ENCODE results near the gene SH2D3A. TPM values are rescaled to one million over a fixed set of nuclear protein-coding genes. Genes with fewer than 3 reads are reported as not detected.

The SH2D3A gene
- total RNA-seq, 4 donors from 2014 or later, result 41.4 to 127 (median 55.5) TPM

DNA sequence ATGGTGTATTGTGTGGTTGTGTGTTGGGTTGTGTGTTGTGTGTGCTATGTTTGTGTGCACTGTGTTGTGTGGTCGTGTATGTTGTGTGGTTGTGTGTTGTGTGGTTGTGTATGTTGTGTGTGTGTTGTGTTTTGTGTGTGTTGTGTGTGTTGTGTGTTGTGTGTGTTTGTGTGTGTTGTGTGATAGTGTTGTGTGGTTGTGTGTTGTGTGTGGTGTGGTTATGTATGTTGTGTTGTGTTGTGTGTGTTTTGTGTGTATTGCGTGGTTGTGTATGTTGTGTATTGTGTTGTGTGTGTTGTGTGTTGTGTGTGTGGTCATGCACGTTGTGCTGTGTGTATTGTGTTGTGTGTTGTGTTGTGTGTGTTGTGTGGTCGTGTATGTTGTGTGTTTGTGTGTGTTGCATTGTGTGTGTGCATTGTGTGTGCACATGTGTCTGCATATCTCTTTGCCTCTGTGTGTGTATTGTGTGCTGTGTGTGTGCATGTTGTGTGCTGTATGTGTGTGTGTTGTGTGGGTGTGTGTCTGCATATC is 49.7 kb downstream of the SH2D3A start:
- Histone ChIP-seq H3K9me3 (no peaks in the 10 kb centered on the region), H3K4me3 (no peak overlapping the region), H3K27ac (no peak overlapping the region), H3K36me3 (no peaks in the 10 kb centered on the region), H3K27me3 (no peaks in the 10 kb centered on the region), H3K4me1 (peaks cover 0 to 7% (median 0%) of the 10 kb centered on the region in 4 donors)
- TF ChIP-seq CTCF (IDR thresholded peaks at IDR 0.05) (no peak), POLR2AphosphoS5 (IDR thresholded peaks at IDR 0.05) (no peak), EP300 (IDR thresholded peaks at IDR 0.05; ENCODE audit: low read depth) (no peak), POLR2A (IDR thresholded peaks at IDR 0.05) (no peak)
- no peak for DNase-seq
- 77 to 78% methylated on average over 4 of the region's 4 CpGs for WGBS, 2 donors (ENCODE audit: low coverage in 1 of 2)
- intact Hi-C loops (cut with DNase I; ENCODE audit: low total_unique reads) (no loop called here), in situ Hi-C loops (cut with MboI; ENCODE audit: low pct_ligation_motif_present in 1 of 4, low pct_unique_long_range_greater_than_20kb in 1 of 4, low sequenced_read_pairs in 3 of 4) (loop anchor here in 1 of 4 donors (25.0 kb wide), 1 partner anchor 145 kb away; no protein-coding TSS in a partner anchor)

GRCh38 chr19:6717036-6717435 is 50.2 kb downstream of the SH2D3A start:
- no peak overlapping the region for H3K4me3 ChIP-seq
- no peaks in the 10 kb centered on the region for H3K9me3 ChIP-seq
- no peaks in the 10 kb centered on the region for H3K27me3 ChIP-seq
- peaks cover 0 to 7% (median 0%) of the 10 kb centered on the region in 4 donors for H3K4me1 ChIP-seq
- in situ Hi-C loops (cut with MboI; ENCODE audit: low pct_ligation_motif_present in 1 of 4, low pct_unique_long_range_greater_than_20kb in 1 of 4, low sequenced_read_pairs in 3 of 4), result loop anchor here in 1 of 4 donors (25.0 kb wide), 1 partner anchor 145 kb away; no protein-coding TSS in a partner anchor
- no peak for DNase-seq
- intact Hi-C loops (cut with DNase I; ENCODE audit: low total_unique reads), result no loop called here
- H3K27ac ChIP-seq, result no peak overlapping the region
- no peaks in the 10 kb centered on the region for H3K36me3 ChIP-seq
- 76 to 79% methylated on average over 8 to 10 of the region's 10 CpGs for WGBS, 2 donors (ENCODE audit: low coverage in 1 of 2)
- TF ChIP-seq CTCF (IDR thresholded peaks at IDR 0.05) (no peak), EP300 (IDR thresholded peaks at IDR 0.05; ENCODE audit: low read depth) (no peak), POLR2A (IDR thresholded peaks at IDR 0.05) (no peak), POLR2AphosphoS5 (IDR thresholded peaks at IDR 0.05) (no peak)

DNA sequence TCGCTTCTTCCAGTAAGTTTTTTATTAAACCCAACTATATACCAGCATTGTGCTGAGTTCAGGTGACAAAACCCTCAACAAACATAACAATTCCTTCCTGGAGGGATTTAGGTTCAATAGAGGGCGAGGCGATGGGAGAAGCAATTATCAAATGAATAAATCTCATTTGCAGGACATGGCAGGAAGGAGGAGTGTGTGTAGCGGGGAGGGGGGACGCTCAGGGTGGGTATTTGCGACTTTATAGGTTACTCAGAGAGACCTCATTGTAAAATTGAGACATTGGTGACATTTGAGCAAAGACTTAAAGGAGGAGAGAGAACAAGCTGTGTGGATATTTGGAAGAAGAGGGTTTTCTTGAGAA is 50.6 kb downstream of the SH2D3A start:
- intact Hi-C loops (cut with DNase I; ENCODE audit: low total_unique reads), result no loop called here
- 60 to 63% methylated on average over 6 of the region's 6 CpGs for WGBS, 2 donors (ENCODE audit: low coverage in 1 of 2)
- H3K4me3 ChIP-seq, result no peak overlapping the region

More for the DNA sequence above, 50.6 kb downstream of the SH2D3A start:
- in situ Hi-C loops (cut with MboI; ENCODE audit: low pct_ligation_motif_present in 1 of 4, low pct_unique_long_range_greater_than_20kb in 1 of 4, low sequenced_read_pairs in 3 of 4), result loop anchor here in 1 of 4 donors (25.0 kb wide), 1 partner anchor 146 kb away; no protein-coding TSS in a partner anchor
- H3K4me1 ChIP-seq, result peaks cover 0 to 5% (median 0%) of the 10 kb centered on the region in 4 donors
- no peaks in the 10 kb centered on the region for H3K36me3 ChIP-seq
- no peaks in the 10 kb centered on the region for H3K27me3 ChIP-seq
- no peak for TF ChIP-seq EP300 (IDR thresholded peaks at IDR 0.05; ENCODE audit: low read depth)
- no peak for TF ChIP-seq POLR2AphosphoS5 (IDR thresholded peaks at IDR 0.05)
- no peak for TF ChIP-seq POLR2A (IDR thresholded peaks at IDR 0.05)
- no peak for TF ChIP-seq CTCF (IDR thresholded peaks at IDR 0.05)
- no peak for DNase-seq
- no peak overlapping the region for H3K27ac ChIP-seq
- no peaks in the 10 kb centered on the region for H3K9me3 ChIP-seq
